Stimulated activated CD4-positive, alpha-beta T cell treated with anti-CD3 and anti-CD28 coated beads, Interleukin-1b, Interleukin-23, amount 100 ng/mL, for 24 hours (primary cell): Measurements from ENCODE around the gene LUC7L.
"Not testable (repeated sequence)": the region's sequence is repeated elsewhere in the genome, so short reads cannot be mapped to it uniquely, and the experiment has no call there.

ENCODE experiments used
- DNase-seq, 4 experiments: peaks; one replicate each; pipeline ENCODE4 v3.0.0-alpha.2; 2020; ENCODE audit warnings: low read depth in 4 of 4, low spot score in 1 of 4

LUC7L gene

GRCh38 chr16:167122-167690 is 62.0 kb downstream of the LUC7L start:
- DNase-seq: no peak

GRCh38 chr16:166375-167121 is 62.7 kb downstream of the LUC7L start:
- DNase-seq: no peak

GRCh38 chr16:165539-166374 is 63.5 kb downstream of the LUC7L start, which contains the start of gene HBM:
HBM (plus strand) TSS chr16:165978; CDS start chr16:165998, 20 bp downstream.
- DNase-seq: no peak

- no peak for DNase-seq
Observed at GRCh38 chr16:164827-165538, 64.3 kb downstream of the LUC7L start.

GRCh38 chr16:164134-164823 is 65.0 kb downstream of the LUC7L start:
- not testable (repeated sequence) for DNase-seq

- DNase-seq: not testable (repeated sequence)
Observed at GRCh38 chr16:163696-164095, 65.6 kb downstream of the LUC7L start.

- not testable (repeated sequence) for DNase-seq
Observed at GRCh38 chr16:163139-163538, 66.1 kb downstream of the LUC7L start.

GRCh38 chr16:162271-162991 is 66.8 kb downstream of the LUC7L start:
- DNase-seq: no peak

- no peak for DNase-seq
Observed at GRCh38 chr16:160691-161190, 68.5 kb downstream of the LUC7L start.

GRCh38 chr16:160242-160641 is 69.0 kb downstream of the LUC7L start:
- DNase-seq: not testable (repeated sequence)

GRCh38 chr16:159136-159849 is 70.0 kb downstream of the LUC7L start:
- no peak for DNase-seq

- no peak for DNase-seq
Observed at GRCh38 chr16:155031-155398, 74.2 kb downstream of the LUC7L start.

GRCh38 chr16:154217-155030 is 74.8 kb downstream of the LUC7L start:
- DNase-seq: no peak

- DNase-seq: not testable (repeated sequence)
Observed at GRCh38 chr16:153550-154216, 75.6 kb downstream of the LUC7L start.

- not testable (repeated sequence) for DNase-seq
Observed at GRCh38 chr16:153129-153521, 76.1 kb downstream of the LUC7L start.

- DNase-seq: no peak
Observed at GRCh38 chr16:152141-153128, 76.8 kb downstream of the LUC7L start, which contains the start of gene HBZ. HBZ (plus strand) TSS chr16:152644; CDS start chr16:152910, 266 bp downstream.
